Body of pancreas (tissue), 4 donors: Measurements from ENCODE around the gene ACKR3.

Source experiments
- CTCF ChIP-seq, 7 experiments: fragments of 450-650 bp in 4 of 7; fragments of 200-600 bp in 3 of 7; sonication (generic) in 3 of 7; IDR thresholded peaks; one replicate each; pipeline ENCODE4 v1.5.1; 2016 to 2019; ENCODE audit warnings: antibody characterized with exemption in 7 of 7
- POLR2A ChIP-seq, 3 donors: fragments of 450-650 bp; IDR thresholded peaks; one replicate each; pipeline ENCODE4 v1.6.1; 2016; ENCODE audit warnings: antibody characterized with exemption in 3 of 3, mild to moderate bottlenecking in 2 of 3

GRCh38 chr2:236600892-236601291 lies 31.3 kb downstream of the ACKR3 start:
- TF ChIP-seq CTCF (IDR thresholded peaks at IDR 0.05) (no peak), POLR2A (IDR thresholded peaks at IDR 0.05) (no peak)
